Measurements from ENCODE around the gene ABHD2.

ABHD2 gene

GRCh38 chr15:89164712-89165211 is 76.5 kb downstream of the ABHD2 start:
- no peak for DNase-seq (ENCODE audit: low read depth, low spot score)

GRCh38 chr15:89165677-89166076 is 77.4 kb downstream of the ABHD2 start:
- no peak for DNase-seq (ENCODE audit: low read depth, low spot score)

GRCh38 chr15:89167267-89168176 is 79.3 kb downstream of the ABHD2 start:
- DNase-seq (ENCODE audit: low read depth, low spot score) = no peak

GRCh38 chr15:89168316-89168833 is 80.1 kb downstream of the ABHD2 start:
- no peak for DNase-seq (ENCODE audit: low read depth, low spot score)

- DNase-seq (ENCODE audit: low read depth, low spot score) = no peak
These were observed 82.1 kb downstream of the ABHD2 start for GRCh38 chr15:89170364-89170763.

DNA sequence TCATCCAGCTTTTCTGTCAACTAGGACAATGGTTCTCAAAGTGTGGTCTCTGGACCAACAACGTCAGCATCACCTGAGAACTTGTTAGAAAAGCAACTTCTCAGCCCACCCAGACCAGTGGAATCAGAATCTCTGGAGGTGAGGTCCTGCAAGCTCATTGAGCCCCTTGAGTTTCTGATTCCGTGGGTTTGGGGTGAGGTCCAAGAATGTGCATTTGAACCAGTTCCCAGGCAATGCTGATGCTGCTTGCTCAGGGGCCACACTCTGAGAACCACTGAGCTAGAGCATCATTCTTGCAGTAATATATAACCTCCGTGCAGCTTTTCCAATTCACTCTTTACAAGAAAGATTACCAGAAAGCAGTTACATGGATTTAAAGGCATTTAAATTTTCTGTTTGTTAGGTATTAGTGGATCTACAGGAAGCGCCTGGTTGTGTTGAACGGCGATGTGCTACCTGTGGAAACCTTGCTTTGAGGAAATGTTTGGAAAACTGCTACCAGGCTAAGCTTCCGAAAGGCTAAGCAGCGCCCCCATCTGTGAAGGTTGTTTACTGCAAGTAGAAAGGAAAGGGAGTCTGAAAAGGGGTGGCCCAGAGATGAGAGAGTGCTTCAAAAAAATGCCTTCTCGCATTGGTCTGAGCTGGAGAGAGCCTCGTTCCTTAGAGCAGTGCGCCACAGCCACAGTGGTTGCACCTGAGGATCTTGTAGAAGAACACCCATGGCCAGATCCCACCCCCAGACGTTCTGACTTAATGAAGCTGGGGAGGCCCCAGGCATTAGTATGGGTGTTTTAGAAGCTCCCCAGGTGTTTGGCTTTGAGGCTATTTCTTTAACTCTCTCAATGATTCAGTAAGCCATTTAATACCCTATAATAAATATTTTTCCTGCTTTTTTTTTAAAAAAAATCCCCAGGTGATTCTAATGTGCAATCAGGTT is 83.1 kb downstream of the ABHD2 start:
- no peak for DNase-seq (ENCODE audit: low read depth, low spot score)

GRCh38 chr15:89172921-89173320 is 84.7 kb downstream of the ABHD2 start:
- DNase-seq (ENCODE audit: low read depth, low spot score) = no peak

DNA sequence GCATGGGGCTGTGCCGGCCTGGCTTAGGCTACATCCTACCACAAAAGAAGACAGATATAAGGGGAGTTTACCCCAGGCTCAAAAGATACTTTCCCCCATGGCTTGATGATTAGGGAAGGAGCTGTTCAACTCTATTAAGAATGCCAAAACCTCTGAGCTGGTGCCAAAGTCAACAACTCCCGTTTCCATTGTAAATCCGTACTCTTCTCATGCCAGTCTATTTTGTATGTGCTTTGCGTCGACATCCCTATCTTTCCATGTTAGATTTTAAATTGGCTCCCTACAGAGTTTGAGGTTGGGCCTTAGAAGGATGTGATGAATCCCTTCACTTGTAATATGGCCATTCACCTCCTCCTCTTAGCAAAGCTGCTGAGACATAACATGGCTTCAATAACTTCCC is 86.2 kb downstream of the ABHD2 start:
- DNase-seq (ENCODE audit: low read depth, low spot score) = no peak

- DNase-seq (ENCODE audit: low read depth, low spot score) = no peak
These were observed 87.4 kb downstream of the ABHD2 start for GRCh38 chr15:89175617-89176191.

- no peak for DNase-seq (ENCODE audit: low read depth, low spot score)
These were observed 88.9 kb downstream of the ABHD2 start for GRCh38 chr15:89177116-89177515.

- DNase-seq (ENCODE audit: low read depth, low spot score) = peak; percentile 41
These were observed 89.5 kb downstream of the ABHD2 start for GRCh38 chr15:89177633-89178306.

GRCh38 chr15:89178307-89178977 is 90.2 kb downstream of the ABHD2 start:
- no peak for DNase-seq (ENCODE audit: low read depth, low spot score)

DNA sequence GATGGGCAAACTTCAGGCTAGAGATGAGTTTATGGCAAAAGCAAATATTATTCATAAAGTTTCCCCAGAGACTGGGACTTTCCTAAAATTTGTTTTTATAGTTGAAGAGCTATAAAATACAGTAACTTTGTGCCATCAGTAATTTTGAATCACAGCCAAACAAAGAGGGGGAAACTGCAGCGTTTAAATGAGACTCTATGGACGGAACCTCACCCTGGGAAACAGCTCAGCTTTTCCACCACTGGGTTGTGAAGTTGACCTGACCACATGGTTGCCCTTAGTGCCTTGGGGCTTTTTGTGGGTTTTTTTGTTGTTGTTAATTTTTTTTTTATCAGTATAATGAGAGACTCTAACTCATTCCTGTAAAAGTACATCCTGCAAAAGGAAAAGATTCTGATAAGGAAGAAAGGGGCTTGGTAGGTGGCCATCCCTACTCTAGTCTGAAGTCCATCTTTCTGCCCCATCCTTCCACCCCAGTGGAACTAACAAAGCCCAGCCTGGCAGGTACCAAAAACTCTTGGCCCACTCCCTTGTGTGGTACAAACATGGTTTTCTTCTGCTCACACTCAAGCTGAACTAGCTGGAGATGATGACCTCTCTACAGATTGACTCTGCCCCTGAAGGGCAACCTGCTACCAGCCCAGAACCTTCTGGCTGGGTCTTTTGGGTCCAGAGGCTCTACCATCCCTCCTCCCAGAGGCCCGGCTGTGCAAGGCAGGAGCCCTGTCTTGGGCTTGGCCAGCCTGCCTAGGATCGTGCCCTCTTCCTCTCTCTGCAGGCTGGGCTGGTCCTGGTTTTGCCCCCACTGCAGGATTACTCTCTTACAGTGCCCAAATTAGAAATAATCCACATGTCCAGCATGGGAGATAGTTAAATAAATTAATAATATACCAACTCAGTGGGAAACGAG is 92.0 kb downstream of the ABHD2 start:
- no peak for DNase-seq (ENCODE audit: low read depth, low spot score)

- no peak for DNase-seq (ENCODE audit: low read depth, low spot score)
These were observed 96.1 kb downstream of the ABHD2 start for GRCh38 chr15:89184357-89184756.

DNA sequence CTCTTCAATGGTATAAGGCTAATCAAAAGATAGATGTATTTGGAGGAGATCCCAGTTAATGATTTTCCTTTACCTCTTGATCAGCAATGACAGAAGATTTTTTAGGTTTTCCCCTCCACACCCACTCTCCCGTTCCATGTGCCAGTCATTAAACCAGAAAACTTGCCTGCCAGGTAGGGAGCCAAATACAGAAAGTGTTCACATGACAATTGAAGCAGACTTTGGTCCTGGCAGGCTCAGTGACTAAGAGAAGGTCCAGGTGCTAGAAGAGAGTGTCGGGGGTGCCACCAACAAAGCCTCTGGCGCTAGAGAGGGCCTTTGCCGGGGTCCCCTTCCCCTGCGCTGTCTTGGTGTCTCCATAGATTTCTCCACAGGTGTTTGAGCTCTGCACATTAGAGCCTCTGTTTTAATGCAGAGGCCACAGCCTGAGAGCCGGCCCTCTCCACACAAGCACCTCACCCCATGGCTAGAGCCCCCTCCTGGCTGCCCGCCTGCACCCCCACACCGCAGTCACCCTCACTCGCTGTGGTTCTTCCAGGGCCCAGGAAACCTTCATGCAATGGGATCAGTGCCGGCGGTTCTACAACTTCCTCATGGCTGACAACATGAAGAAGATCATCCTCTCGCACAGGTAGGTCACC is 96.8 kb downstream of the ABHD2 start:
- DNase-seq (ENCODE audit: low read depth, low spot score) = no peak

DNA sequence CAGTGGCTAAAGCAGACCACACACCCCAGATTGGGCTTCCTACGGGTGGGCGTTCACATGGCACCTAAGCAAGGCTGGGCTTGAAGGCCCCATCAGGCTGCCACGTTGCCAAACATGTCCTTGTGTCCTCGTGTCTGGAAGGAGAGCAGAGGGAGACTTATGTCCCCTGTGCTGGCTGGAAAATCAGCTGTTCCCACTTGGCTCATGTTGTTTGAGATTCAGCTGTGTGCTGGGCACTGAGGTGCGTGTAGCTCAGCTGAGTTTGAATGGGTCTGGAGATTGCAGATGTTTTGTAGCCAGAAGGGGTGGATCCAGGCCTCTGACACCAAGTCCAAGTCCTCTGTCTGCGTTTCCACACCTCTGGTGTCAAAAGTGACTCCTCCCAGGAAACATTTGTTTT is 98.5 kb downstream of the ABHD2 start:
- DNase-seq (ENCODE audit: low read depth, low spot score) = no peak

DNA sequence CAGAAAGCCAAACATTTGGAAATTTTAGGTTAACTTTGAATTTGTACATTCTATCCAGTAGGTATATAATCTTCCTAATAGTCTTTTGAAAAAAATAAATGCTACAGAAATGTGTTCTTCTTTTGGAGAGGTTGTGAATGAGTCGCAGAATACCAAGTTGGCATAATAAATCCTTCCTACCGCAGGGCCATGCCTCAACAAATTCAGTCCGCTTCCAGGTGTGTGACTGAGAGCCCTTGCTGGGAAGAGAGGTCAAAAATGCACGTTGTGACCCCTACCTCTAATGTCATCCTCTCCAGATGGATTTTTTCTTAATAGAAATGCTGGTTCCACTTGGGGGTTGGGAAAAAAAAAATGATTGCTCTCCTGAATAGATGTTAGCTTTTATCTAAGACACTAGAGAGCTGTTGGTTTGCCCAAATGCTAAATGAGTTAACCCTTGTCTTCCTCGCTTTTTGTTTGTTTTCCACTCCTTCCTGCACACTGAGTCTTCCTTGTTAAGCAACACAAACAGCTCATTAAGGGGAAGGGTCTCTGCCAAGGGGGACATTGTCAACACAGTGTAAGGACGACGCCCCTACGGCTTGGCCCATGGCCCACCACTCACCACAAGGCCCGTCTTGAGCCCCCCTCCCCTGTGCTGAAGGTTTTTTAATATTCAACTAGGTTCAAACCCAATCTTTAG is 99.2 kb downstream of the ABHD2 start:
- DNase-seq (ENCODE audit: low read depth, low spot score) = no peak

- DNase-seq (ENCODE audit: low read depth, low spot score) = no peak
These were observed 99.8 kb downstream of the ABHD2 start for GRCh38 chr15:89187986-89188514.
